GM19328 (cell line): ENCODE results near the gene HOXB13.

Experiments
- ATAC-seq: cut with Tn5 transposase; IDR thresholded peaks from one replicate; pipeline ENCODE4 v1.9.1; 2021; ENCODE audit warnings: mild to moderate bottlenecking, moderate library complexity; ENCODE audit not compliant: unreplicated experiment

HOXB13 gene

DNA sequence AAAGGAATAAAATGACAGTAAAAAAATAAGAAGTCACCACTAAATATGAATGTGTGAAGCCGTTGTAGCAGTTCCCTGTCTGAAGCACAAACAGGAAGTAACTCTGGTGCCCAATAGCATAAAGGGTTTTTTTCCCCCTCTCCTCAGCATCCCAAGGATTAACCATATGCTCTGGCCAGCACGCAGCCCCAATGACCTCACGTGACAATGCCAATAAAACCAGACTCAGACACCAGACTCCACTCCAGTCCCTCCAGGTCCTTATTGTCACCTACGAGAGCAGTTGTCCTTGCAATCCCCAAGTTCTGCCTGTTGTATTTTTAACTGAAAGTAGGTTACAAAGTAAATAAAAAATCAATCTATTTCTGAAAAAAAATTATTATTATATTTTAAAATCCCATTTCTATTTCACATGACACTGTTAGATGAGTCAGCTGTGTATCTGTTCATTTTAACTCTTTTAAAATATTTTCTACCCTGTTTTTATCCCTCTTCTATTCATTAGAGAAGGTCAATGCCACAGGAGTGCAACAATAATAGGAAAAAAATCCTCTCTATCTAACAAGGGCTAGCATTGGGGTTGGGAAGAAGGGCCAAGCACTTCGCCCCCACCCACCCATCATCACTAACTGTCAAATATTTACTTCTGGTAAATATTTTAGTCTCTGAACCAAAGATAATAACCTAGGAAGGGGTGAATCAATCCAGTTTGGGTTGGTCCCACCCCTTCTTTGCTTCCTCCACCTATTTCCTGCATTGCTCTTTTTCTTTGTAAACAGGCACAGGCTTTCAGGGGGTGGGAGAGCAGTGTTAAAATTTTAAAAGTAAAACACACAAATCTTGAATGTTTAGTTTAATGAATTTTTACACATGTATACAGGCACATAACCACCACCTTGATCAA, 12.8 kb downstream of the HOXB13 start:
- no peak for ATAC-seq

DNA sequence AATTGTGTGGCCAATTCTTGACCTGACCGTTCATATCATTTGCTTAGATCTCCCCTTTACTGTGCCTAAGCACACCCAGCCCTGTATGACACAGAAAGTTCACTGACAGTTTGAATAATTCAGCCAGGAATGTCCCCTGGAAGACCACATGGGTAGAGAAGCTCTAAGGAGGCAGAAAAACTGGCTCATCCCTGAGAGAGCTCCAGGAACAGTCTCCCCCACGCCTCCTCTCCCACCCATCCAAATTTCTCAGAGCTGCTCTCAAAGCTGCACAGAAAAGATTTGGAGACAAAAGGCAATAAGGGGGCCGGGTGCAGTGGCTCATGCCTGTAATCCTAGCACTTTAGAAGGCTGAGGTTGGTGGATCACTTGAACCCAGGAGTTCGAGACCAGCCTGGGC, 17.4 kb downstream of the HOXB13 start:
- no peak for ATAC-seq

DNA sequence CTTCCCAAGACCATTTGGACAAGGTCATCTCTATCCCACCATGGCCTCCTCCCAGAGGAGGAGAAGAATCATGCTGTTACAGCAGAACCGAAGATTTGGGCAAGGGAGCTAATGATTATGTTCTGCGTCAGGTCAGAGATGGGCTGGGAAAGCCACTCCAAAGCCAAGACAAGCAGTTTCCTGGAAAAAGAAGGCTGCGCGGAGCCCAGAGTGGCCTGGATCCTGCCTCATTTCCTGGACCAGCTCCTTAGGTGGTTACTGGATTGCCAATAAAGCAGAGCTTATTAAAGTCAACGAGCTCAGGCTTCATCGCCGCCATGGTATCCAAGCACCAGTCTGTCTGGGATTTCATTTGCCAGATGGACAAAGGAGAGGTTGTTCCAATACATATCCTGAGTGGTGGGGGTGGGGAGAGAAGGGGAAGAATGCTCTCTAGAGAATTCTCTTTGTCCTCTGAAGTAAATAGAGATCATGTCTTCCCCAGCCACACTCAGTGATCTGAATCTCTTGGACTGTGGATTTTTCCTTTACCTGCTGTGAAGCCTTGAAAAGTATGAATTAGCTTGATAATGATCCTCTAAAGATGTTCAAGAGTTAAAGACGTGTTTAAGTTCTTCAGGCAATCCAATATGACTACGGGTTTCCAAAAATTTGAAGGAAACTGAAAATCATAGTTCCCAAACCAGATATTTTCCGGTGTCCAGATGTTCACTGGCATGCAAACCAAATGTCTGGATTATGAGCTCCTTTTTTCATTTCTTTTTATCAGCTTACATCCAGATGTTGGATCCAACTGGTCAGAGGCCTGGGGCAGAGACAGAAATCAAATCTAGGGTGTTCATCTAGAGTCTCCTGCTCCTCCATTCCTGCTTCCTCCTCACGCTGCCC, 23.9 kb downstream of the HOXB13 start:
- no peak for ATAC-seq

DNA sequence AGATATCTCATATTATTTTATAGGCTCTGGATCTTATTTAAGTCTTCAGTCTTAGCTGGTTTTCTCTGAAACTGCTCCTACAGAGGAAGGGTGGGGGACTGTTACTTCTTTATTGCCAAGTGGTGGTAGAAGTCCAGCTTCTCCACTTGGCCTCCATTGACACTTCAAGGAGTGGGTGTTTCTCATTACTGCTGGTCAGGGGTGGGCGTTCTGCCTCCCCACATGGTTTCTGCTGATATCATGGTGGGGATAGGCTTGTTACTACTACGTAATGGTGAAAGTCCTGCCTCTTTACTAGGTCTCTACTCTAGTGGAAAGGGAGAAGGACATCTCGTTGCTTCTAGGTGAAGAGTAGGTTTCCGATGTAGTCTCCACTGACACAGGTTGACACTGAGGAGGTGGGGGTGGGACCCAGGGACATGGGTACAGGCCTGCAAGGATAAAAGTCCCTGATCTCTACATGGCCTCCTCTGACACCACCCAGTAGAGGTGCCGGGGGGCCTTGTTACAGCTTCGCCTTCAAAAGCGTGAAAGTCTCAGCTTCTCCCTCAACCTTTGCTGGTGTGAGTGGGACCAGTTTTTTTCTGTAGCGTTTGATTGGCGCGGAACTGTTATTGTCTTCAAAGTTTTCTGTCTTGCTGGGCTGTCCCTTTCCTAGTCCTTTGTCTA, 26.6 kb downstream of the HOXB13 start:
- ATAC-seq = no peak

DNA sequence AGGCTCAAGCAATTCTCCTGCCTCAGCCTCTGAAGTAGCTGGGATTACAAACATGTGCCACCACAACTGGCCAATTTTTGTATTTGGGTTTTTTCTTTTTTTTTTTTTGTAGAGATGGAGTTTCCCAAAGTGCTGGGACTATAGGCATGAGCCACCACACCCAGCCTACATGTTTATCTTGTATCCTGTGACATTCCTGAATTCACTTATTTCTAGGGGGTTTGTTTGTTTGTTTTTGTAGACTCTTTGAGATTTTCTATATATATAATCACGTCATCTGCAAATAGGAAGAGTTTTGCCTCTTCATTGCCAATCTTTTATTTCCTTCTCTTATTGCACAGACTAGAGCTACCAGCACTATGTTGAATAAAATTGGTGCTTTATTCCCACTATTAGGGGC, 35.4 kb downstream of the HOXB13 start:
- ATAC-seq = no peak

DNA sequence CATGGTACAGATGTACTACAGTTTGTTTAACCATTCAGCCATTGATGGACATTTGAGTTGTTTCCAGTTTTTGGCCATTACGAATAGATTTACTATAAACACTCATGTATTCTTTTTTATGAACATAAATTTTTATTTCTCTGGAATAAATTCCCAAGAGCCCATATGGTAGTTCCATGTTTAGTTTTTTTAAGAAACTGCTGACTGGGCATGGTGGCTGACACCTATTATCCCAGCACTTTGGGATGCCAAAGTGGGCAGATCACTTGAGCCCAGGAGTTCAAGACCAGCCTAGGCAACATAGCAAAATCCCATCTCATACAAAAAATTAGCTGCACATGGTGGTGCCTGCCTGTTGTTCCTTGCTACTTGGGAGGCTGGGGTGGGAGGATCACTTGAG, 36.5 kb downstream of the HOXB13 start:
- no peak for ATAC-seq

DNA sequence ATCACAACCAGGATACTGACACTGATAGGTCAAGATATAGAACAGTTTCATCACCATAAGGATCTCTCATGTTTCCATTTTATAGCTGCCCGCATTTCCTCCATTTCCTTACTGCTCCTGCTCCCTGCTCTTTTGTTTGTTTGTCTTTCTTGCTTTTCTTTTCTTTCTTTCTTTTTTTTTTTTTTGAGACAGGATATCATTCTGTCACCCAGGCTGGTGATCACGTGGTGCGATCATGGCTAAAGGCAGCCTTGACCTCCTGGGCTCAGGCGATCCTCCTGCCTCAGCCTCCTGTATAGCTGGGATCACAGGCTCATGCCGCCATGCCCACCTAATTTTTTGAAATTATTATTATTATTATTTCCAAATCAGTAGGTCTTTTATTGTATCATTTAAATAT, 37.9 kb downstream of the HOXB13 start:
- no peak for ATAC-seq

DNA sequence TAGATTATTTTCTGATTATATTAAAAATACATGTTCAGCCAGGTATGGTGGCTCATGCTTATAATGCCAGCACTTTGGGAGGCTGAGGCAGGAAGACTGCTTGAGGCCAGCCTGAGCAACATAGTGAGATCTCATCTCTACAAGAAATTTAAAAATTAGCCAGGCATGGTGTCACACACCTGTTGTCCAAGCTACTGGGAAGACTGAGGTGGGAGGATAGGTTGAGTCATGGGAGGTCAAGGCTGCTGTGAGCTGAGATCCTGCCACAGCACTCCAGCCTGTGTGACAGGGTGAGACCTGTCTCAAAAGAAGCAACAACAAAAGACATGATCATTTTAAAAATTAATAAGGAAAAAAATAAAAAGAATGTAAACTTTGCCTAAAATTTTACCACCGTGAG, 46.9 kb downstream of the HOXB13 start:
- ATAC-seq = no peak

DNA sequence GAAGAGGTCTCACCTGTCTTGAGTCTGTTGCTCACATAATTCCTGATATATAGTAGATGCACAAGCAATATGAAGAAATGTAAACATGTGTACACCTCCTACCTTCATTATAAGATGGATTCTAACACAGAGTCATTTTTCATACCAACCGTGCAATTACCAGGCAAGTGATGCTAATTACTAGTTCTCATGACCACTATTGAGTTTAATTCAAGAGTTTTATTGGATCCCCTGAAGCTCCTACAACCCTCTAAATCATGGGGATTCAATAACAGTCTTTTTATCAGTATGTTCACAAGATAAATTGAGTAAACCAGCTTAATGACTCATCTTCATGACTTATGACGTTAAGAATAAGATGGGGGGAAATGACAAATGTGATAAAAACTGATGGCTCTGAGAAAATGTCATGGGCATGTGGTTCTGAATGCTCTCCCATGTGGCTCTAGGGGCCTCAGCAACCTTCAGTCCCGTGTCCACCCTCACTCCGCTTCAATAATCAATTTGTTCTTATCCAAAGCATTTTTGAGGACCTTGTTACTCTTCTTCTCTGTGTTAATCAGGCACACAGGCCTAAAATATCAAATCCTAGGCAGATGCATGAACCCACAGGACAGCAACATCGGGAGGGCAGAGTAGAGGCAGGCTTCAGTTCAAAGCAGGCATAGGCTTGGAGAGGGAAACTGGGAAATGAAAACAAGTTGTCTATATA, 49.0 kb downstream of the HOXB13 start:
- no peak for ATAC-seq

DNA sequence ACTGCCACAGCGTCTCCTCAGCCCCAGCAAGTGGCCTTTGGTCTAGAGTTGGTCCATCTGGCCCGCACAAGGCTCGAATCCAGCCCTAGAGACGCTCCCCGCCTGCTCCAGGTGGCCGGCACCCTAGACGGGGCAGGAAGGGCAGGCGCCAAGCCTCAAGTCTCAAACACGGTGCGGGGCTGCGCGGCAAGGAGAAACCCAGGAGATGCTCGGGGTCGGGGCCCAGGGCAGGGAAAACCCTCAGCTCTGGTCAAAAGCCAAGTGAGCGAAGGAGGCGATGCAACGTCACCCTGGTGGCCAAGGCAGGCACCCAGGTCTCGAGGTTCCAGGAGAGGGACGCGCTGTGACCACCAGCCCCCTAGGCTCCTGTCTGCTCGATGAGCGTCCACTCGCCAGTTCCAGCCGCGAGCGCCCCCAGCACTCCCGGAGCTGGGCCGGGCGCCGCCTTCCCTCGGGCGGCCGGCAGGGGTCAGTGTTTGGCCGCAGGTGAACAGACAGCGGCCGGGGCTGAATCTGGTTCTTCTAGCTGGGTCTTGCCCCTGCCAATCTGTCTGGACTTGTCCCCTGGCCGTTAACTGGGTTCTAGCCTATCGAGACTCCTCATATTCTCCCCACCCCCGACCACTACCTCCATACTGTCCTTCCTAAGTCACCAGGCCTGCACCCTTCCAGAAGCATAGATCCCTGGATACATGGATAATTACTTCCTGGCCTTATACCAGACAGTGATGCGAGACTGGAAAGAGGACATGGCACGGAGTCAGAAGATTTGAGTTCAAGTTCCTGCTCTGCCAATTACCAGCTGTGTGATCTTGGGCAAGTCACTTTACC, 50.2 kb downstream of the HOXB13 start:
- no peak for ATAC-seq

DNA sequence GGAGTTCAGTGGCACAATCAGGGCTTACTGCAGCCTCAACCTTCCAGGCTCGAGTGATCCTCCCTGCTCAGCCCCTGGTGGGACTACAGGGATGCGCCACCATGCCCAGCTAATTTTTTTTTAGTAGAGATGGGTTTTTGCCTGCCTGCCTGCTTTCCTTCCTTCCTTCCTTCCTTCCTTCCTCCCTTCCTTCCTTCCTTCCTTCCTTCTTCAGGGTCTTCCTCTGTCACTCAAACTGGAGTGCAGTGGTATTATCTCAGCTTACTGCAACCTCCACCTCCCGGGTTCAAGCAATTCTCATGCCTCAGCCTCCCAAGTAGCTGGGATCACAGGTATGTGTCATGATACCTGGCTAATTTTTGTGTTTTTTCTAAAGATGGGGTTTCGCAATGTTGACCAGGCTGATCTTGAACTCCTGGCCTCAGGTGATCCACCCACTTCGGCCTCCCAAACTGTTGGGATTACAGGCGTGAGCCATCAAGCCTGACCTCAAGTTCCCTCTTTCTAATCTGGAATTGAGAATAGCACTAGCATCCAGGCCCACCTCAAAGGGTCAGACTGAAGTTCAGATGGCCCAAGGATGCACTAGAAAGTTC, 51.5 kb downstream of the HOXB13 start:
- no peak for ATAC-seq
